B cell (primary cell): ENCODE data around the gene PRRG1. TPM values are rescaled to one million over a fixed set of nuclear protein-coding genes. Genes with fewer than 3 reads are reported as not detected.

Source experiments
- ATAC-seq: fragments of 200-7000 bp; cut with Tn5 transposase; one replicate; pipeline ENCODE4 v1.10.0; 2021; ENCODE audit warnings: low read depth, mild to moderate bottlenecking, moderate number of reproducible peaks, moderate library complexity
- CTCF ChIA-PET: fragments of 350-600 bp; sonication (Branson Sonifier 250); formaldehyde crosslinking; loops from one replicate; lab custom pipeline; 2021; ENCODE audit warnings: antibody characterized with exemption, inconsistent platforms; lab: Charles Lee
- POLR2A ChIA-PET: fragments of 350-600 bp; sonication (Branson Sonifier 250); formaldehyde crosslinking; loops from one replicate; lab custom pipeline; 2021; ENCODE audit warnings: antibody characterized with exemption; lab: Charles Lee
- DNase-seq: peaks from one replicate; pipeline ENCODE4 v3.0.0; 2013
- H2AFZ ChIP-seq: 2 replicates; pipeline ENCODE4 v1.6.1; 2012; ENCODE audit warnings: mild to moderate bottlenecking, low read depth, low read length; ENCODE audit not compliant: insufficient read depth, poor library complexity, severe bottlenecking
- H3K27ac ChIP-seq, 2 donors: 1 replicate in 1 of 2; 2 replicates in 1 of 2; pipeline ENCODE4 v1.5.1; 2012 to 2013; ENCODE audit warnings: low read length in 2 of 2, mild to moderate bottlenecking in 2 of 2, moderate library complexity in 1 of 2
- H3K27me3 ChIP-seq, 4 experiments: fragments of 200-600 bp in 1 of 4; sonication (generic) in 1 of 4; replicated peaks in 1 of 4; 1 replicate in 2 of 4; 2 replicates in 2 of 4; pipeline versions ENCODE4 v1.6.1 to v1.7.0; 2013 to 2016; ENCODE audit warnings: low read length in 3 of 4, mild to moderate bottlenecking in 2 of 4, mixed read lengths in 1 of 4, moderate library complexity in 1 of 4; ENCODE audit not compliant: insufficient read depth in 4 of 4, control insufficient read depth in 3 of 4; ENCODE audit errors: control extremely low read depth in 1 of 4
- H3K36me3 ChIP-seq, 2 experiments: replicated peaks in 1 of 2; 1 replicate in 1 of 2; 2 replicates in 1 of 2; pipeline versions ENCODE4 v1.6.1 to v1.7.1; 2013; ENCODE audit warnings: low read length in 1 of 2; ENCODE audit not compliant: insufficient read depth in 2 of 2, control insufficient read depth in 1 of 2; ENCODE audit errors: control extremely low read depth in 1 of 2, extremely low read depth in 1 of 2
- H3K4me1 ChIP-seq, 2 donors: fragments of 200-600 bp in 1 of 2; sonication (generic) in 1 of 2; 1 replicate in 1 of 2; 2 replicates in 1 of 2; pipeline versions ENCODE4 v1.5.1 to v1.6.1; 2013 to 2017; ENCODE audit warnings: low read length in 2 of 2; ENCODE audit not compliant: control insufficient read depth in 2 of 2, insufficient read depth in 2 of 2
- H3K4me2 ChIP-seq: replicated peaks from 2 replicates; pipeline ENCODE3; 2012; ENCODE audit warnings: mild to moderate bottlenecking, low read depth, low read length; ENCODE audit not compliant: poor library complexity, severe bottlenecking
- H3K4me3 ChIP-seq, 5 experiments: fragments of 200-600 bp in 1 of 5; sonication (generic) in 1 of 5; 1 replicate in 3 of 5; 2 replicates in 2 of 5; pipeline versions ENCODE4 v1.5.1 to v1.7.0; 2011 to 2016; ENCODE audit warnings: low read length in 4 of 5, mild to moderate bottlenecking in 4 of 5, low read depth in 2 of 5, control low read depth in 1 of 5, moderate library complexity in 1 of 5; ENCODE audit not compliant: insufficient read depth in 1 of 5; ENCODE audit errors: control extremely low read depth in 1 of 5, extremely low read depth in 1 of 5
- H3K79me2 ChIP-seq: fragments of 200-600 bp; sonication (generic); one replicate; pipeline ENCODE4 v1.6.0; 2016; ENCODE audit warnings: low read length; ENCODE audit not compliant: control insufficient read depth, insufficient read depth
- H3K9ac ChIP-seq: fragments of 200-600 bp; sonication (generic); 2 replicates; pipeline ENCODE4 v1.6.1; 2017; ENCODE audit warnings: mild to moderate bottlenecking, low read length, moderate library complexity
- H3K9me3 ChIP-seq, 3 donors: one replicate each; pipeline versions ENCODE4 v1.6.1 to v1.7.1; 2013; ENCODE audit warnings: low read length in 2 of 3; ENCODE audit not compliant: control insufficient read depth in 2 of 3, insufficient read depth in 1 of 3; ENCODE audit errors: control extremely low read depth in 1 of 3
- H4K20me1 ChIP-seq: 2 replicates; pipeline ENCODE4 v1.6.0; 2012; ENCODE audit warnings: mild to moderate bottlenecking, low read length; ENCODE audit not compliant: insufficient read depth, control insufficient read depth, poor library complexity, severe bottlenecking
- H3K27ac Mint-ChIP-seq: one replicate; pipeline ENCODE4 v1.8.0; 2021; ENCODE audit warnings: mixed read lengths
- H3K27me3 Mint-ChIP-seq: one replicate; pipeline ENCODE4 v1.8.0; 2021; ENCODE audit warnings: mixed read lengths
- H3K4me1 Mint-ChIP-seq: one replicate; pipeline ENCODE4 v1.8.0; 2021; ENCODE audit warnings: mixed read lengths
- H3K4me3 Mint-ChIP-seq: one replicate; pipeline ENCODE4 v1.8.0; 2021; ENCODE audit warnings: mixed read lengths
- H3K9me3 Mint-ChIP-seq: one replicate; pipeline ENCODE4 v1.8.0; 2022; ENCODE audit warnings: mixed read lengths; ENCODE audit not compliant: insufficient read depth
- EZH2 ChIP-seq: IDR thresholded peaks from 2 replicates; pipeline ENCODE4 v1.6.1; 2012; ENCODE audit warnings: borderline replicate concordance, low read depth, mild to moderate bottlenecking, moderate library complexity, low read length; ENCODE audit not compliant: insufficient read depth, poor library complexity, severe bottlenecking
- WGBS: methylation state at CpG from one replicate; pipeline ENCODE4 v1.1.5; 2013; ENCODE audit warnings: missing lambda C conversion rate; ENCODE audit not compliant: insufficient coverage; 5-methylcytosine and 5-hydroxymethylcytosine counted together
- intact Hi-C: fragments of 100-400 bp; cut with micrococcal nuclease; formaldehyde crosslinking; loops from one replicate; pipeline ENCODE4 v1.10.0; 2022
- polyA plus RNA-seq: library from polyadenylated mRNA; depleted of rRNA; stranded (reverse); fragments of >200 nt; gene quantifications from 2 replicates; pipeline ENCODE4 v1.2.3, GENCODE V29; 2012
- total RNA-seq, 2 donors: library from RNA; stranded (reverse); fragments of 120-200 nt in 1 of 2; gene quantifications; 1 replicate in 1 of 2; 2 replicates in 1 of 2; pipeline versions ENCODE4 v1.2.3 to v1.2.4, GENCODE V29; 2013 to 2022
- TF ChIP-seq, protein P1 (sequence below): fragments of 200-600 bp; IDR thresholded peaks from one replicate; pipeline ENCODE4 v1.8.0; 2022; ENCODE audit warnings: antibody characterized with exemption, mild to moderate bottlenecking

PRRG1 gene
- total and polyA plus RNA-seq, 2 donors (not counting 1 experiment from before 2014, with no cell fraction given): not detected

DNA sequence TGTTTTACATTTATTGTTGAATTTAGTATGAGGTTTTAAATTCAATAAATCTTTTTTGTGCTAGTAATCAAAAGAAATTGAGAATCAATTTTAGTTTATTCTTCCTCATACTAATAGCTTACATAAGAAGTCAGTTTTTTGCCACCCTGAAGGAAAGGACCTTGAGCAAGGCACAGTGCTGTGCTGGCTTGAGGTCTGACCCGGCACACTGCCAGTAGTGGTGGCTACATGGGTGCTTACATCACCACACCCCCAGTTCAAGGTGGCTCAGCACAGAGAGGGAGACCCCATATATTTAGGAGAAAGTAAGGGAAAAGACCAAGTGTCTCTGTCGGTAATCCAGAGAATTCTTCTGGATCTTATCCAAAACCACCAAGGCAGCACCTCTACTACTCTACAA, 136.3 kb downstream of the PRRG1 start:
- Histone ChIP-seq H3K4me3 (no peak overlapping the region), H3K79me2 (no peaks in the 10 kb centered on the region), H3K27ac (no peak overlapping the region), H3K36me3 (no peaks in the 10 kb centered on the region), H3K9ac (no peak overlapping the region), H3K27me3 (no peaks in the 10 kb centered on the region), H3K4me1 (no peaks in the 10 kb centered on the region), H3K9me3 (no peaks in the 10 kb centered on the region), H4K20me1 (no peaks in the 10 kb centered on the region), H2AFZ (no peak overlapping the region), H3K4me2 (no peak overlapping the region)
- intact Hi-C loops: no loop called here
- POLR2A ChIA-PET: no interaction called here
- ATAC-seq (no peak), DNase-seq (no peak)
- WGBS: no CpG with 5 or more reads among the region's 2 CpGs
- Mint-ChIP-seq H3K4me3 (no peak overlapping the region), H3K4me1 (no peaks in the 10 kb centered on the region), H3K9me3 (no peaks in the 10 kb centered on the region), H3K27ac (no peak overlapping the region), H3K27me3 (no peaks in the 10 kb centered on the region)
- CTCF ChIA-PET: no interaction called here
- no peak for TF ChIP-seq EZH2
- TF ChIP-seq, protein P1, sequence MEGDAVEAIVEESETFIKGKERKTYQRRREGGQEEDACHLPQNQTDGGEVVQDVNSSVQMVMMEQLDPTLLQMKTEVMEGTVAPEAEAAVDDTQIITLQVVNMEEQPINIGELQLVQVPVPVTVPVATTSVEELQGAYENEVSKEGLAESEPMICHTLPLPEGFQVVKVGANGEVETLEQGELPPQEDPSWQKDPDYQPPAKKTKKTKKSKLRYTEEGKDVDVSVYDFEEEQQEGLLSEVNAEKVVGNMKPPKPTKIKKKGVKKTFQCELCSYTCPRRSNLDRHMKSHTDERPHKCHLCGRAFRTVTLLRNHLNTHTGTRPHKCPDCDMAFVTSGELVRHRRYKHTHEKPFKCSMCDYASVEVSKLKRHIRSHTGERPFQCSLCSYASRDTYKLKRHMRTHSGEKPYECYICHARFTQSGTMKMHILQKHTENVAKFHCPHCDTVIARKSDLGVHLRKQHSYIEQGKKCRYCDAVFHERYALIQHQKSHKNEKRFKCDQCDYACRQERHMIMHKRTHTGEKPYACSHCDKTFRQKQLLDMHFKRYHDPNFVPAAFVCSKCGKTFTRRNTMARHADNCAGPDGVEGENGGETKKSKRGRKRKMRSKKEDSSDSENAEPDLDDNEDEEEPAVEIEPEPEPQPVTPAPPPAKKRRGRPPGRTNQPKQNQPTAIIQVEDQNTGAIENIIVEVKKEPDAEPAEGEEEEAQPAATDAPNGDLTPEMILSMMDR: no peak

DNA sequence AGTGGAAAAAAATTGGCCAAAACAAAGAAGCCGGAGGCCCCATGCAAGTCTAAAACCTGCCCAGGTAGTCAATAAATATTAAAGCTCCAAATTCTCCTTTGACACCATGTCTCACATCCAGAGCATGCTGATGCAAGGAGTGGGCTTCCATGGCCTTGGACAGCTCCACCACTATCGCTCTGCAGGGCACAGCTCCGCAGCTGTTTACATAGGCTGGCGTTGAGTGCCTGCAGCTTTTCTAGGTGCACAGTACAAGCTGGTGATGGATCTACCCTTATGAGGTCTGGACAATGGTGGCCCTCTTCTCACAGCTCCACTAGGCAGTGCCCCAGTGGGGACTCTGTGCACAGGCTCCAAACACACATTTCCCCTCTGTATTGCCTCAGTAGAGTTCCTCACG, 138.1 kb downstream of the PRRG1 start:
- Histone ChIP-seq H2AFZ (no peak overlapping the region), H4K20me1 (no peaks in the 10 kb centered on the region), H3K4me1 (no peaks in the 10 kb centered on the region), H3K4me3 (no peak overlapping the region), H3K4me2 (no peak overlapping the region), H3K36me3 (no peaks in the 10 kb centered on the region), H3K79me2 (no peaks in the 10 kb centered on the region), H3K9me3 (no peaks in the 10 kb centered on the region), H3K27ac (no peak overlapping the region), H3K27me3 (no peaks in the 10 kb centered on the region), H3K9ac (no peak overlapping the region)
- H3K4me3 Mint-ChIP-seq: no peak overlapping the region
- DNase-seq (no peak), ATAC-seq (no peak)
- H3K27ac Mint-ChIP-seq: no peak overlapping the region
- intact Hi-C loops: no loop called here
- CTCF ChIA-PET: no interaction called here
- no peaks in the 10 kb centered on the region for H3K9me3 Mint-ChIP-seq
- no peaks in the 10 kb centered on the region for H3K4me1 Mint-ChIP-seq
- H3K27me3 Mint-ChIP-seq: no peaks in the 10 kb centered on the region
- 100% methylated on average over 1 of the region's 5 CpGs for WGBS
- TF ChIP-seq, protein P1: no peak
- no peak for TF ChIP-seq EZH2
- POLR2A ChIA-PET: no interaction called here
